ENCODE results near the gene LCE1F. TPM values are rescaled to one million over a fixed set of nuclear protein-coding genes. Genes with fewer than 3 reads are reported as not detected.

Gene LCE1F
- total RNA-seq, 6 experiments from 2014 or later, result not detected

DNA sequence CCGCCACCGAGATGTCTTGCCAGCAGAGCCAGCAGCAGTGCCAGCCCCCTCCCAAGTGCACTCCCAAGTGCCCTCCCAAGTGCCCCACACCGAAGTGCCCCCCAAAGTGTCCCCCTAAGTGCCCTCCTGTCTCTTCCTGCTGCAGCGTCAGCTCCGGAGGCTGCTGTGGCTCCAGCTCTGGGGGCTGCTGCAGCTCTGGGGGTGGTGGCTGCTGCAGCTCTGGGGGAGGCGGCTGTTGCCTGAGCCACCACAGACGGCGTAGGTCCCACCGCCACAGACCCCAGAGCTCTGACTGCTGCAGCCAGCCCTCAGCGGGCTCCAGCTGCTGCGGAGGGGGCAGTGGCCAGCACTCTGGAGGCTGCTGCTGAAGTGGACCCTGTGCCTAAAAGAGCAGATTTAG is 1.4 kb downstream of the LCE1F start:
- ATAC-seq, result no peak
- no peaks in the 10 kb centered on the region for H3K9me3 ChIP-seq

DNA sequence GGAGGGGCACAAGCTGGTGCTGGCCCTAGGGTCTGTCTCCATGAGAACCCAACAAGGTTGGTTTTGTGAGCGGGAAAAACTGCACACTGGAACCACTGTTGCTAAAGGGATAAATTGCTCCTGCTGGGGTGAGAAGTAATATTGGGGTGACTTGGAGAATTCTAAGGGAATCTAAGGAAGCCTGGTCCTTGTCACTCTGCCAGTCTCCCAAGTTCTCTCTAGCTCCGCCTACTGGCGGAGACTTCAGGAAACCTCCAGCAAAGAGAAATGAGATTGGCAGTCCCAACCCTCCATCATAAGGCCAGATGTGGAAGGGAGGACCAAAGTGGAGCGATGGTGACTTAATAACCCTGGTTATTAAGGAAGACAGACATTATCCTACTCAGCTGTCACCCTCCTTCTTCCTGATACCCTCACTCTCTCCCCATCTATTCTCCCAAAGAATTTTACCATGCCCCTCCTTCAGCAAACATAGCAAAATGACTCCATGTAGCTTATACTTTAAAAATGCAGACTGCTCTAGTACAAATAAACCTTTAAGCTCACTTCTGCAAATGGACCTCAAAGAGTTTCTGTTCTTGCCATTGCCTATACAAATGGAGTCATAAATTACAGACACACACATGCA is 2.7 kb downstream of the LCE1F start:
- 17% methylated on average over 3 of the region's 4 CpGs for WGBS (ENCODE audit: insufficient coverage, low coverage, low lambda C conversion rate, missing lambda C conversion rate)
- no peak for DNase-seq
- Histone ChIP-seq H3K36me3 (no peaks in the 10 kb centered on the region), H3K27me3 (no peaks in the 10 kb centered on the region), H3K4me1 (no peaks in the 10 kb centered on the region), H3K4me3 (no peak overlapping the region), H3K9me3 (no peaks in the 10 kb centered on the region), H3K27ac (no peak overlapping the region)
- ATAC-seq, result no peak
- intact Hi-C loops (cut with DNase I), result no loop called here
- TF ChIP-seq POLR2A (IDR thresholded peaks at IDR 0.05), result no peak
- TF ChIP-seq, protein P1, sequence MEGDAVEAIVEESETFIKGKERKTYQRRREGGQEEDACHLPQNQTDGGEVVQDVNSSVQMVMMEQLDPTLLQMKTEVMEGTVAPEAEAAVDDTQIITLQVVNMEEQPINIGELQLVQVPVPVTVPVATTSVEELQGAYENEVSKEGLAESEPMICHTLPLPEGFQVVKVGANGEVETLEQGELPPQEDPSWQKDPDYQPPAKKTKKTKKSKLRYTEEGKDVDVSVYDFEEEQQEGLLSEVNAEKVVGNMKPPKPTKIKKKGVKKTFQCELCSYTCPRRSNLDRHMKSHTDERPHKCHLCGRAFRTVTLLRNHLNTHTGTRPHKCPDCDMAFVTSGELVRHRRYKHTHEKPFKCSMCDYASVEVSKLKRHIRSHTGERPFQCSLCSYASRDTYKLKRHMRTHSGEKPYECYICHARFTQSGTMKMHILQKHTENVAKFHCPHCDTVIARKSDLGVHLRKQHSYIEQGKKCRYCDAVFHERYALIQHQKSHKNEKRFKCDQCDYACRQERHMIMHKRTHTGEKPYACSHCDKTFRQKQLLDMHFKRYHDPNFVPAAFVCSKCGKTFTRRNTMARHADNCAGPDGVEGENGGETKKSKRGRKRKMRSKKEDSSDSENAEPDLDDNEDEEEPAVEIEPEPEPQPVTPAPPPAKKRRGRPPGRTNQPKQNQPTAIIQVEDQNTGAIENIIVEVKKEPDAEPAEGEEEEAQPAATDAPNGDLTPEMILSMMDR (IDR thresholded peaks at IDR 0.05), result peak in 1 of 4 donors; percentile 13

More for the DNA sequence above, 1.4 kb downstream of the LCE1F start:
- intact Hi-C loops (cut with DNase I), result no loop called here
- 39% methylated on average over 3 of the region's 11 CpGs for WGBS (ENCODE audit: insufficient coverage, low coverage, low lambda C conversion rate, missing lambda C conversion rate)
- Histone ChIP-seq H3K36me3 (no peaks in the 10 kb centered on the region), H3K4me1 (no peaks in the 10 kb centered on the region), H3K27me3 (no peaks in the 10 kb centered on the region), H3K4me3 (no peak overlapping the region), H3K27ac (no peak overlapping the region)
- no peak for DNase-seq
- no peak for TF ChIP-seq POLR2A (IDR thresholded peaks at IDR 0.05)
- TF ChIP-seq, protein P1 (IDR thresholded peaks at IDR 0.05), result no peak

DNA sequence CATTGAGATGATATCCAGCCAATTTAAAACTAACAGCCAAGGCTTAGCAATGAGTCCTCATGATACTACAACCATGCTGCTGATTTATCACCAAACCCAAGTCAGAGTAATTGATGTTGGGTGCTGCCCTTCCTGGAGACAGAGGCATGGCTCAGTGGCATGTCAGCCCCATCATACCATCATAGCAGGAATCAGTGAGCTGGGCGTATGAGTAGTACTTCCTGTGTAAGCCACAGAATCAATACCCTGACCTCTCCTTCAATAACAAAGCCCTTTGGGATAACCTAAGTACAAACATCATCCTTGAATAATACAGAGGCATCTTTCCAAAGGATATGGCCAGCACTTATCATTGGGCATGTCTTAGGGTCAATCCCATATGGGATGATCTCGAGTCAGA is 8.2 kb downstream of the LCE1F start:
- 33% methylated on average over 2 of the region's 2 CpGs for WGBS (ENCODE audit: insufficient coverage, low coverage, low lambda C conversion rate, missing lambda C conversion rate)

DNA sequence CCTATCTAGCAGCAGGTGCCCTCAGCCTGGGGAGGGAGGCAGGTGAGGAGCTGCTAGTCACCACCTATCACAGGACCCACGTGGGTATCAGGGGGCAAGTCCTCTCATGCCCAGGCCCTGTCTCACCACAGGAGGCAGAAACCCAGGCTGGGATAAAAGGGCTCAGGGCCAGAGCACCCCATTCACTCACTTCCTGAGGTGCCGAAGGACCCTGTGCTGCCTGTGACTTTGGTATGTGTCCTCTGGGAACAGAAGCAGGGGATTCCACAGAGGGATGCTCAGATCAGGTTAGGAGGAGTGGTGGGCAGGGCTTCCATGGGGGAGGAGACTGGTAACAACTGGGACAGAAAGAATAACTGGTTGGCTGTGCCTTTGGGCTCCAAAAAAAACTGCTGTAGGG is 11.1 kb downstream of the LCE1F start, which contains the start of gene LCE1E:
LCE1E (plus strand) TSS at position 181 of the 400 bp plus-strand sequence. CDS start 1,043 bp downstream, outside the sequence.
- Histone ChIP-seq H3K27ac (no peak within 1 kb of the TSS), H3K9me3 (no peaks in the 10 kb centered on the region), H3K4me1 (no peaks in the 10 kb centered on the region), H3K4me3 (no peak within 1 kb of the TSS), H3K36me3 (no peaks in the 10 kb centered on the region), H3K27me3 (no peaks in the 10 kb centered on the region)
- no peak for DNase-seq
- no peak for ATAC-seq
- 27% methylated on average over 2 of the region's 2 CpGs for WGBS (ENCODE audit: insufficient coverage, low coverage, low lambda C conversion rate, missing lambda C conversion rate)
- intact Hi-C loops (cut with DNase I), result no loop called here
- no peak for TF ChIP-seq POLR2A (IDR thresholded peaks at IDR 0.05)
- TF ChIP-seq, protein P1 (IDR thresholded peaks at IDR 0.05), result no peak

More for the DNA sequence above, 8.2 kb downstream of the LCE1F start:
- TF ChIP-seq, protein P1 (IDR thresholded peaks at IDR 0.05), result no peak
- no peak for TF ChIP-seq POLR2A (IDR thresholded peaks at IDR 0.05)
- ATAC-seq, result no peak
- H3K36me3 ChIP-seq, result no peaks in the 10 kb centered on the region
- intact Hi-C loops (cut with DNase I), result no loop called here
- no peaks in the 10 kb centered on the region for H3K9me3 ChIP-seq
- H3K4me3 ChIP-seq, result no peak overlapping the region
- no peaks in the 10 kb centered on the region for H3K27me3 ChIP-seq
- no peak for DNase-seq
- H3K27ac ChIP-seq, result no peak overlapping the region
- no peaks in the 10 kb centered on the region for H3K4me1 ChIP-seq

Measured in right lobe of liver (tissue), 6 donors.